AG04450 (cell line): ENCODE measurements around the gene KPTN. TPM values are rescaled to one million over a fixed set of nuclear protein-coding genes. Genes with fewer than 3 reads are reported as not detected.

ENCODE experiments used
- CTCF ChIA-PET: fragments of 300-600, 350-600 bp; formaldehyde crosslinking; extraction: SDS; loops from one replicate; lab custom pipeline; 2022; ENCODE audit warnings: antibody characterized with exemption, inconsistent platforms; lab: Charles Lee
- POLR2A ChIA-PET: fragments of 350-600 bp; formaldehyde crosslinking; extraction: SDS; loops from one replicate; lab custom pipeline; 2021; ENCODE audit warnings: antibody characterized with exemption, inconsistent platforms; lab: Yijun Ruan, JAX
- DNase-seq: peaks from one replicate; pipeline ENCODE4 v3.0.0-alpha.2; 2011; ENCODE audit warnings: low read depth, low spot score
- H3K27ac ChIP-seq: one replicate; pipeline ENCODE4 v1.5.1; 2012; ENCODE audit warnings: low read depth, low read length, control low read depth
- H3K27me3 ChIP-seq: one replicate; pipeline ENCODE4 v1.6.0; 2012; ENCODE audit warnings: low read length; ENCODE audit not compliant: control insufficient read depth, insufficient read depth
- H3K4me3 ChIP-seq: 2 replicates; pipeline ENCODE4 v1.5.1; 2011; ENCODE audit warnings: mild to moderate bottlenecking, low read depth, low read length, control low read depth
- H3K9me3 ChIP-seq: 2 replicates; pipeline ENCODE4 v1.5.1; 2012; ENCODE audit warnings: low read length; ENCODE audit not compliant: control insufficient read depth, insufficient read depth
- CTCF ChIP-seq: IDR thresholded peaks from 2 replicates; pipeline ENCODE4 v1.5.1; 2011; ENCODE audit warnings: low read depth, low read length, control low read depth, inconsistent platforms
- polyA plus RNA-seq: library from polyadenylated mRNA; depleted of rRNA; stranded (reverse); fragments of >200 nt; gene quantifications from 2 replicates; pipeline ENCODE4 v1.2.3, GENCODE V29; 2011

The KPTN gene
- polyA plus RNA-seq, 1 experiment, result 5.7 TPM

GRCh38 chr19:47497050-47497766 lies 13.2 kb upstream of the KPTN start:
- no peak for TF ChIP-seq CTCF
- H3K27me3 ChIP-seq, result no peaks in the 10 kb centered on the region
- H3K27ac ChIP-seq, result no peak overlapping the region
- POLR2A ChIA-PET, result no interaction called here
- no peak overlapping the region for H3K4me3 ChIP-seq
- no peaks in the 10 kb centered on the region for H3K9me3 ChIP-seq
- CTCF ChIA-PET, result interaction anchor here (0.5 kb wide), 1 partner anchor 302 kb away, joined by 4 read pairs; no protein-coding TSS in a partner anchor
- no peak for DNase-seq

- Histone ChIP-seq H3K27ac (no peak overlapping the region), H3K4me3 (no peak overlapping the region), H3K9me3 (no peaks in the 10 kb centered on the region), H3K27me3 (no peaks in the 10 kb centered on the region)
- no peak for TF ChIP-seq CTCF
- no peak for DNase-seq
- ChIA-PET POLR2A (interaction anchor here (0.5 kb wide), 1 partner anchor 18 kb away, joined by 8 read pairs; no protein-coding TSS in a partner anchor), CTCF (interaction anchor here (0.9 to 2.2 kb wide), 3 partner anchors 11 to 20 kb away, joined by 3 to 13 read pairs (median 5); partner anchors contain the start of gene KPTN)
These were observed 11.7 kb upstream of the KPTN start for GRCh38 chr19:47495478-47496372.

GRCh38 chr19:47494729-47495128 lies 10.7 kb upstream of the KPTN start:
- POLR2A ChIA-PET, result no interaction called here
- CTCF ChIA-PET, result interaction anchor here (1.5 to 2.2 kb wide), 2 partner anchors 10 to 21 kb away, joined by 5 to 13 read pairs; partner anchors contain the start of gene KPTN
- H3K27me3 ChIP-seq, result no peaks in the 10 kb centered on the region
- TF ChIP-seq CTCF, result no peak
- no peak overlapping the region for H3K4me3 ChIP-seq
- no peak for DNase-seq
- H3K27ac ChIP-seq, result no peak overlapping the region
- no peaks in the 10 kb centered on the region for H3K9me3 ChIP-seq

GRCh38 chr19:47494211-47494547 lies 10.2 kb upstream of the KPTN start:
- DNase-seq, result no peak
- Histone ChIP-seq H3K4me3 (no peak overlapping the region), H3K27ac (no peak overlapping the region), H3K27me3 (no peaks in the 10 kb centered on the region), H3K9me3 (no peaks in the 10 kb centered on the region)
- ChIA-PET CTCF (interaction anchor here (1.5 to 2.2 kb wide), 2 partner anchors 10 to 22 kb away, joined by 5 to 13 read pairs; partner anchors contain the start of gene KPTN), POLR2A (no interaction called here)
- TF ChIP-seq CTCF, result no peak
